Fibroblast of lung (primary cell): ENCODE data around the gene BATF3. TPM values are rescaled to one million over a fixed set of nuclear protein-coding genes. Genes with fewer than 3 reads are reported as not detected.

Experiments used
- DNase-seq, 2 donors: peaks; one replicate each; pipeline versions ENCODE4 v3.0.0 to v3.0.0-alpha.2; 2010; ENCODE audit warnings: low read depth in 2 of 2
- H2AFZ ChIP-seq: 2 replicates; pipeline ENCODE4 v1.5.1; 2012; ENCODE audit warnings: low read length, control low read depth, inconsistent platforms
- H3K27ac ChIP-seq: 2 replicates; pipeline ENCODE4 v1.5.1; 2011; ENCODE audit warnings: low read length, control low read depth; ENCODE audit not compliant: insufficient read depth
- H3K27me3 ChIP-seq: 2 replicates; pipeline ENCODE4 v1.5.1; 2011; ENCODE audit warnings: mild to moderate bottlenecking, low read length; ENCODE audit not compliant: control insufficient read depth, insufficient read depth
- H3K36me3 ChIP-seq: 2 replicates; pipeline ENCODE4 v1.5.1; 2011; ENCODE audit warnings: low read length; ENCODE audit not compliant: control insufficient read depth, insufficient read depth
- H3K4me1 ChIP-seq: 2 replicates; pipeline ENCODE4 v1.5.1; 2011; ENCODE audit warnings: low read length; ENCODE audit not compliant: control insufficient read depth, insufficient read depth; ENCODE audit errors: extremely low read depth
- H3K4me2 ChIP-seq: 2 replicates; pipeline ENCODE4 v1.5.1; 2011; ENCODE audit warnings: low read length, control low read depth; ENCODE audit not compliant: insufficient read depth; ENCODE audit errors: extremely low read depth
- H3K4me3 ChIP-seq, 4 experiments: fragments of 200-600 bp in 1 of 4; sonication (generic) in 1 of 4; replicated peaks in 1 of 4; 2 replicates each; pipeline ENCODE4 v1.5.1; 2011 to 2016; ENCODE audit warnings: low read length in 4 of 4, low read depth in 3 of 4, mild to moderate bottlenecking in 3 of 4, control low read depth in 2 of 4, inconsistent platforms in 1 of 4, mixed read lengths in 1 of 4; ENCODE audit not compliant: insufficient read depth in 1 of 4; ENCODE audit errors: control extremely low read depth in 1 of 4
- H3K79me2 ChIP-seq: 2 replicates; pipeline ENCODE4 v1.5.1; 2012; ENCODE audit warnings: mild to moderate bottlenecking, low read length, inconsistent platforms; ENCODE audit not compliant: control insufficient read depth, insufficient read depth
- H3K9ac ChIP-seq: 2 replicates; pipeline ENCODE4 v1.5.1; 2011; ENCODE audit warnings: mild to moderate bottlenecking, low read length, control low read depth; ENCODE audit not compliant: insufficient read depth
- H3K9me3 ChIP-seq: 2 replicates; pipeline ENCODE4 v1.5.1; 2012; ENCODE audit warnings: low read depth, low read length; ENCODE audit not compliant: control insufficient read depth, insufficient read depth
- H4K20me1 ChIP-seq: 2 replicates; pipeline ENCODE4 v1.5.1; 2011; ENCODE audit warnings: low read length; ENCODE audit not compliant: control insufficient read depth, insufficient read depth; ENCODE audit errors: extremely low read depth
- CTCF ChIP-seq, 2 donors: IDR thresholded peaks in 1 of 2; conservative IDR thresholded peaks in 1 of 2; 1 replicate in 1 of 2; 2 replicates in 1 of 2; pipeline ENCODE4 v1.5.1; 2011 to 2012; ENCODE audit warnings: low read length in 2 of 2, control low read depth in 1 of 2, inconsistent platforms in 1 of 2, low read depth in 1 of 2, mild to moderate bottlenecking in 1 of 2
- EZH2 ChIP-seq: IDR thresholded peaks from 2 replicates; pipeline ENCODE4 v1.5.1; 2012; ENCODE audit warnings: low read length, control low read depth, mild to moderate bottlenecking; ENCODE audit errors: missing control alignments
- polyA plus RNA-seq, 2 donors: library from polyadenylated mRNA; depleted of rRNA in 1 of 2; stranded (reverse) in 1 of 2; unstranded in 1 of 2; fragments of >200 nt; gene quantifications; 2 replicates each; pipeline ENCODE4 v1.2.1, GENCODE V29; 2011 to 2012; ENCODE audit warnings: missing spikeins in 1 of 2
- total RNA-seq: library from RNA; depleted of rRNA; stranded (reverse); fragments of >200 nt; gene quantifications from 2 replicates; pipeline ENCODE4 v1.2.1, GENCODE V29; 2014

BATF3 gene
- total and polyA plus RNA-seq, 2 donors (not counting 1 experiment from before 2014, with no cell fraction given), result 6.8 to 9.1 TPM

GRCh38 chr1:212646588-212646987, 53.1 kb downstream of the BATF3 start:
- TF ChIP-seq EZH2 (no peak), CTCF (conservative IDR thresholded peaks at IDR 0.05 in 1 of 2, IDR thresholded peaks at IDR 0.05 in 1 of 2; ENCODE audit: low read depth in 1 of 2, low read length in 2 of 2) (no peak)
- Histone ChIP-seq H3K27me3 (no peaks in the 10 kb centered on the region), H3K4me2 (no peak overlapping the region), H3K4me1 (peaks cover 2% of the 10 kb centered on the region), H3K4me3 (no peak overlapping the region), H4K20me1 (no peaks in the 10 kb centered on the region), H3K9ac (no peak overlapping the region), H2AFZ (no peak overlapping the region), H3K9me3 (no peaks in the 10 kb centered on the region), H3K79me2 (no peaks in the 10 kb centered on the region), H3K36me3 (no peaks in the 10 kb centered on the region), H3K27ac (no peak overlapping the region)
- DNase-seq, result no peak

GRCh38 chr1:212645546-212646543, 53.8 kb downstream of the BATF3 start:
- Histone ChIP-seq H3K4me3 (no peak overlapping the region), H3K4me1 (peaks cover 2% of the 10 kb centered on the region), H3K4me2 (no peak overlapping the region), H3K36me3 (no peaks in the 10 kb centered on the region), H3K79me2 (no peaks in the 10 kb centered on the region), H3K9ac (no peak overlapping the region), H3K27me3 (no peaks in the 10 kb centered on the region), H4K20me1 (no peaks in the 10 kb centered on the region), H3K27ac (no peak overlapping the region), H3K9me3 (no peaks in the 10 kb centered on the region), H2AFZ (no peak overlapping the region)
- DNase-seq, result no peak
- TF ChIP-seq CTCF (conservative IDR thresholded peaks at IDR 0.05 in 1 of 2, IDR thresholded peaks at IDR 0.05 in 1 of 2; ENCODE audit: low read depth in 1 of 2, low read length in 2 of 2) (no peak), EZH2 (no peak)

GRCh38 chr1:212644866-212645545, 54.6 kb downstream of the BATF3 start:
- no peak for DNase-seq
- no peak for TF ChIP-seq CTCF (conservative IDR thresholded peaks at IDR 0.05 in 1 of 2, IDR thresholded peaks at IDR 0.05 in 1 of 2; ENCODE audit: low read depth in 1 of 2, low read length in 2 of 2)
- TF ChIP-seq EZH2, result no peak

More at GRCh38 chr1:212644866-212645545, 54.6 kb downstream of the BATF3 start:
- Histone ChIP-seq H4K20me1 (no peaks in the 10 kb centered on the region), H3K9me3 (no peaks in the 10 kb centered on the region), H3K36me3 (no peaks in the 10 kb centered on the region), H3K4me2 (no peak overlapping the region), H3K4me3 (no peak overlapping the region), H3K79me2 (no peaks in the 10 kb centered on the region), H3K9ac (no peak overlapping the region), H3K27ac (no peak overlapping the region), H2AFZ (no peak overlapping the region), H3K4me1 (no peaks in the 10 kb centered on the region), H3K27me3 (no peaks in the 10 kb centered on the region)
